Pancreas (tissue), 10 donors: ENCODE results near the gene STUM. TPM values are rescaled to one million over a fixed set of nuclear protein-coding genes. Genes with fewer than 3 reads are reported as not detected.

Source experiments
- ATAC-seq, 4 donors: fragments of 200-7000 bp; cut with Tn5 transposase; one replicate each; pipeline versions ENCODE4 v1.8.0 to v1.9.1; 2020; ENCODE audit warnings: mild to moderate bottlenecking in 4 of 4, moderate library complexity in 4 of 4
- DNase-seq, 6 donors: peaks; one replicate each; pipeline ENCODE4 v3.0.0-alpha.2; 2020
- FAIRE-seq: peaks from 2 replicates; lab custom pipeline; 2012; peaks lifted over from hg19 to GRCh38; lab: Jason Lieb, UNC
- H3K27ac ChIP-seq, 4 donors: fragments of 200-600 bp; sonication (generic); 1 replicate in 3 of 4; 2 replicates in 1 of 4; pipeline versions ENCODE4 v1.5.0 to v1.8.0; 2020
- H3K27me3 ChIP-seq, 4 donors: fragments of 200-600 bp; one replicate each; pipeline ENCODE4 v1.8.0; 2021
- H3K36me3 ChIP-seq, 3 donors: fragments of 200-600 bp; sonication (generic) in 1 of 3; one replicate each; pipeline versions ENCODE4 v1.5.0 to v1.8.0; 2020 to 2021
- H3K4me1 ChIP-seq, 3 donors: fragments of 200-600 bp; one replicate each; pipeline ENCODE4 v1.8.0; 2021
- H3K4me3 ChIP-seq, 4 donors: fragments of 200-600 bp; sonication (generic) in 2 of 4; one replicate each; pipeline versions ENCODE4 v1.5.0 to v1.8.0; 2020 to 2021
- H3K9me3 ChIP-seq, 4 donors: fragments of 200-600 bp; one replicate each; pipeline ENCODE4 v1.8.0; 2021
- WGBS, 2 donors: extraction: QIAGEN DNeasy Blood & Tissue Kit; methylation state at CpG; one replicate each; pipeline ENCODE4 v1.1.7; 2013; 5-methylcytosine and 5-hydroxymethylcytosine counted together
- intact Hi-C, 3 donors: fragments of 100-400 bp; cut with DNase I; formaldehyde crosslinking; loops; one replicate each; pipeline versions ENCODE4 v1.11.1 to v1.14.2; 2022
- polyA plus RNA-seq, 2 donors: library from polyadenylated mRNA; stranded (reverse); fragments of 200-250 nt; gene quantifications; one replicate each; pipeline ENCODE4 v1.2.3, GENCODE V29; 2013
- total RNA-seq, 6 donors: library from RNA; stranded (reverse); fragmentation: NEBNext Ultra II Directional in 4 of 6; extraction: Animal tissue kit (Norgen Biotek cat#: 25700) in 4 of 6; gene quantifications; one replicate each; pipeline versions ENCODE4 v1.2.1 to v1.2.4, GENCODE V29; 2021 to 2023
- TF ChIP-seq, protein P1 (sequence below), 4 donors: fragments of 200-600 bp; sonication (generic) in 3 of 4; IDR thresholded peaks; one replicate each; pipeline versions ENCODE4 v1.5.0 to v1.8.0; 2021; ENCODE audit warnings: antibody characterized with exemption in 4 of 4
- donor health status: healthy with polysubstance abuse.
- donor health status: DM: no; HTN: no; CAD: no; lungs with moderate emphysema.
- donor health status: DM: no; HTN: no; CAD: no.
- donor health status: control.
- donor health status: control.
- donor health status: Bipolar disorder and iron deficiency.
- donor health status: DM: yes; HTN: yes; CAD: no.
- donor health status: DM: no; HTN: no; CAD: no.
- donor health status: DM: no; HTN: no; CAD: no.
- donor health status: DM: yes; HTN: yes; CAD: no.

The STUM gene
- total and polyA plus RNA-seq, 8 donors = 0.32 to 1.2 (median 0.56) TPM

DNA sequence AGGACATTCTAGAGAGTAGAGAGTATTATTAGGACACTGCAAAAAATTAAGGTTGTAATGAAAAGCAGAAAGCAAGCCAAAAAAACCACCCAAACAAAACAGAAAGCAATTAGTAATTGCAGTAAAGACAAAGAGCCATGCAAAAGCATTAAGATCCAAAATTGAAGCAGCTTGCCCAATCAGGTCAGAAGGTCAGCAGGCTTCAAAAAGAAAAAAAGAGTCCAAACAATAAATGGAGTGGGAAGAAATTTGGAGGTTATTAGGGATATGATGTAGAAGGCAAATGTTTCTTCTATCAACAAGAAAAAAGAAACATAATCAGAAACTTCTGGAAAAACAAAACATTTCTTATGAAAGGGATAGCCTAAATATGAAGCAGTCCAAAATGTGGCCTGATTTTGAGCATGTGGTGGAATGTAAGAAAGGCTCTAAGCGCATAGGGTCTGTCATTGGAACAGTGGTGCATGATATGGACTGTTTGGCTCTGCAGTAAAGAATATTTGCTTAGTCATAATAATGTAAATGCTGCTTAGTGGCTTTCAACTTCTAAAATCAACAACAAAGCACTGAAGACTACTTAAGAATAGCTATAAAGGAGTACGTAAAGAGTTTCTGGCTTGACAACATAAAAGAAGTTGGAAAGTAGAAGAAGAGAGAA is 4.8 kb downstream of the STUM start:
- TF ChIP-seq, protein P1, sequence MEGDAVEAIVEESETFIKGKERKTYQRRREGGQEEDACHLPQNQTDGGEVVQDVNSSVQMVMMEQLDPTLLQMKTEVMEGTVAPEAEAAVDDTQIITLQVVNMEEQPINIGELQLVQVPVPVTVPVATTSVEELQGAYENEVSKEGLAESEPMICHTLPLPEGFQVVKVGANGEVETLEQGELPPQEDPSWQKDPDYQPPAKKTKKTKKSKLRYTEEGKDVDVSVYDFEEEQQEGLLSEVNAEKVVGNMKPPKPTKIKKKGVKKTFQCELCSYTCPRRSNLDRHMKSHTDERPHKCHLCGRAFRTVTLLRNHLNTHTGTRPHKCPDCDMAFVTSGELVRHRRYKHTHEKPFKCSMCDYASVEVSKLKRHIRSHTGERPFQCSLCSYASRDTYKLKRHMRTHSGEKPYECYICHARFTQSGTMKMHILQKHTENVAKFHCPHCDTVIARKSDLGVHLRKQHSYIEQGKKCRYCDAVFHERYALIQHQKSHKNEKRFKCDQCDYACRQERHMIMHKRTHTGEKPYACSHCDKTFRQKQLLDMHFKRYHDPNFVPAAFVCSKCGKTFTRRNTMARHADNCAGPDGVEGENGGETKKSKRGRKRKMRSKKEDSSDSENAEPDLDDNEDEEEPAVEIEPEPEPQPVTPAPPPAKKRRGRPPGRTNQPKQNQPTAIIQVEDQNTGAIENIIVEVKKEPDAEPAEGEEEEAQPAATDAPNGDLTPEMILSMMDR (IDR thresholded peaks at IDR 0.05) = no peak
- H3K4me3 ChIP-seq = no peak overlapping the region
- no peak overlapping the region for H3K27ac ChIP-seq
- no peak for DNase-seq
- peaks cover 0 to 8% (median 7%) of the 10 kb centered on the region in 3 donors for H3K4me1 ChIP-seq
- no peaks in the 10 kb centered on the region for H3K9me3 ChIP-seq
- ATAC-seq = no peak
- no peak for FAIRE-seq
- WGBS, 2 donors = 92 to 94% methylated on average over 2 of the region's 2 CpGs
- H3K27me3 ChIP-seq = no peaks in the 10 kb centered on the region
- no peaks in the 10 kb centered on the region for H3K36me3 ChIP-seq
- intact Hi-C loops = no loop called here

DNA sequence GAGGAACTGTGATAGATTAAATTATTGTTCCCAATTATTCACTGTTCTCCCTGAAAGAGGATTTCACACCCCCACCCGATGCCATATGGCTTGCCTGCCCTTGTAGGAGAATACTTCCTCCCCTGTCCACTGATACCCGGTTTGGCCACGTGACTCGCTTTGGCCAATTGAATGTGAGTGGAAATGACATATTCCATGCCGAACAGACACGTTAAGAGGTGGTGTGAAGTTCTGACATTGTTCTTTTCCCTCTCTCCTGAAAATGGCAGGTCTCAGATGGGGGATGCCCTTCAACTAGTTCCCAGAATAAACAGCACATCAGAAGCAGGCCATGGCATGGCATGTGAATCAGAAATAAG is 5.3 kb downstream of the STUM start:
- Histone ChIP-seq H3K27me3 (no peaks in the 10 kb centered on the region), H3K9me3 (no peaks in the 10 kb centered on the region), H3K27ac (no peak overlapping the region), H3K36me3 (no peaks in the 10 kb centered on the region), H3K4me1 (peaks cover 0 to 8% (median 7%) of the 10 kb centered on the region in 3 donors), H3K4me3 (no peak overlapping the region)
- TF ChIP-seq, protein P1 (IDR thresholded peaks at IDR 0.05) = no peak
- 85 to 86% methylated on average over 6 of the region's 6 CpGs for WGBS, 2 donors
- no peak for DNase-seq
- intact Hi-C loops = no loop called here
- no peak for FAIRE-seq
- ATAC-seq = no peak

DNA sequence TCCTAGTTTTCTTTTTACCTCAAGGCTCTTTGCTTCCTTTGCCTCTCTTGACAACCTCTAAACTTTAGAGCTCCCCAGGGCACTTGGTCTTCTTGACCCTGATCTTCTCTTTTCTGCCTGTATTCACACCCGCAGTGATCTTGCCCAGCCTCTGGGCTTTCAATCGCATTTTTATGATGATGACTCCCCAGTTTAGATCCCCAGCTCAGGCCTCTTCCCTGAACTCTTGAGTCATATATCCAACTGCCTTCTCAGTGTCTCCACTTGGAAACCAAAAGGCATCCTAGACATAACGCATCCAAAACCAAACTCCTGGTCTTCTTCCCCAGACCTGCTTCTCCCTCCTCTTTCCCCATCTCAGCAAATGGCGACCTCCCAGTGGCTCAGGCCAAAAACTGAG is 6.5 kb downstream of the STUM start:
- Histone ChIP-seq H3K9me3 (no peaks in the 10 kb centered on the region), H3K4me1 (no peaks in the 10 kb centered on the region), H3K27ac (no peak overlapping the region), H3K36me3 (no peaks in the 10 kb centered on the region), H3K27me3 (no peaks in the 10 kb centered on the region), H3K4me3 (no peak overlapping the region)
- TF ChIP-seq, protein P1 (IDR thresholded peaks at IDR 0.05) = no peak
- FAIRE-seq (no peak), ATAC-seq (no peak), DNase-seq (no peak)
- WGBS, 2 donors = 93 to 99% methylated on average over 4 of the region's 4 CpGs
- intact Hi-C loops = no loop called here

DNA sequence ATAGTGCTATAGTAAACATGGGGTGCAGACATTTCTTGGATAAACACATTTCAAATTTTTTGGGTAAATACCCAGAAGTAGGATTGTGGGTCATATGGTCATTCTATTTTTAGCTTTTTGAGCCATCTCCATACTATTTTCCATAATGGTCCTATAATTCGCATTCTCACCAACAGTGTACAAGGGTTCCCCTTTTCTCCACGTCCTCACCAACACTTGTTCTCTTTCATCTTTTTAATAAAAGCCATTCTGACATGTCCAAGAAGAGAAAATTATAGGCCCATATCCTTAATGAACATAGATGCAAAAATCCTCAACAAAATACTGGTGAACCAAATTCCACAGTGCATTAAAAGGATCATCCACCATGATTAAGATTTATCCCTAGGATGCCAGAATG is 8.9 kb downstream of the STUM start:
- H3K27ac ChIP-seq = no peak overlapping the region
- no peaks in the 10 kb centered on the region for H3K27me3 ChIP-seq
- no peak overlapping the region for H3K4me3 ChIP-seq
- H3K9me3 ChIP-seq = no peaks in the 10 kb centered on the region
- H3K36me3 ChIP-seq = no peaks in the 10 kb centered on the region
- TF ChIP-seq, protein P1 (IDR thresholded peaks at IDR 0.05) = no peak
- ATAC-seq (no peak), DNase-seq (no peak), FAIRE-seq (no peak)
- H3K4me1 ChIP-seq = no peaks in the 10 kb centered on the region
- intact Hi-C loops = no loop called here
- 93 to 96% methylated on average over 2 of the region's 2 CpGs for WGBS, 2 donors

DNA sequence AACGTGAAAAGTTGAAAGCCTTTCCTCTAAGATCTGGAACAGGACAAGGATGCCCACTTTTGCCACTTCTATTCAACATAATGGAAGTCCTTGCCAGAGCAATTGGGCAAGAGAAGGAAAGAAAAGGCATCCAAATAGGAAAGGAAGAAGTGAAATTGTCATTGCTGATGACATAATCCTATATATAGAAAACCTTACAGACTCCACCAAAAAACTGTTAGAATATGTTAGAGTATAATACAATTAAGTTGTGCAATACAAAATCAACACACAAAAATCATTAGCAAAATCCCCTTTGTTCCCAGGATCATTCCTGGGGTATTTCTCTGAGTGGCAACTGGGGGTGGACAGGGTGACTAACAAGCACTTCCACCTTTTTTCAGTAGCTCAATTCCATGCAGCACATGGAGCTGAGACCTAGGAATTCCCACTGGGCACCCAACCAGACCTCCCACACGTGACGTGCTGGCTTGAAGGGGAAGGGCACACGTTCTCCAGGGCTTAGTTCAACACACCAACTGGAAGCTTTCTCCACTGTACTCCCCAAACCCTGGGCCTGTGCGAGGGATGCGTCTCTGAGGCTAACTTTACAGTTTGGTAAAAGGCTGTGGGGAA is 9.6 kb downstream of the STUM start:
- Histone ChIP-seq H3K4me3 (no peak overlapping the region), H3K27ac (no peak overlapping the region), H3K4me1 (no peaks in the 10 kb centered on the region), H3K36me3 (no peaks in the 10 kb centered on the region), H3K9me3 (no peaks in the 10 kb centered on the region), H3K27me3 (no peaks in the 10 kb centered on the region)
- 79 to 82% methylated on average over 6 of the region's 6 CpGs for WGBS, 2 donors
- no peak for FAIRE-seq
- TF ChIP-seq, protein P1 (IDR thresholded peaks at IDR 0.05) = no peak
- ATAC-seq = no peak
- no peak for DNase-seq
- intact Hi-C loops = no loop called here
